HTR-8/SVneo (cell line): Measurements from ENCODE around the gene FER.
"Not testable (repeated sequence)": the region's sequence is repeated elsewhere in the genome, so short reads cannot be mapped to it uniquely, and the experiment has no call there.

ENCODE experiments used
- DNase-seq: peaks from one replicate; pipeline ENCODE4 v3.0.0; 2011; ENCODE audit warnings: low spot score, mixed read lengths; ENCODE audit not compliant: insufficient read length
- FAIRE-seq: peaks from 2 replicates; lab custom pipeline; 2011; peaks lifted over from hg19 to GRCh38; lab: Jason Lieb, UNC

Gene FER

DNA sequence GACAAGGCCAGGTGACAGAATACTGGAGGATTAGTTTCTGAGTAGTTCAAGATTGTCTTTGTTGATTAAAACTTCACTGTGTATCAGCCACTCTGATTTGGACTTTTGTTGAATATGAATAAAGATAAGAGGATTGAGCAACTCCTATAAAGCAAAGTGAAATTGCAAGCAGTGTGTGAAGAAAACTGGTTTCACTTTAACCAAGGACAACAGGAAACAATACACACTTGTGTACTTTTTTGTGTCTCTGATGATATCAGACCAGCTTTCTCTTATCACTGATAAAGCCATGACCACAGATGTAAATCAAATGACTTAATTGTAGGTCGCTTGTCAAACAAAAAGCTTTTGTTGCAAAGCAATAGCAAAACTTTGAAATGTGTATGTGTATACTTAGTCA, 268.6 kb downstream of the FER start:
- FAIRE-seq (no peak), DNase-seq (no peak)

DNA sequence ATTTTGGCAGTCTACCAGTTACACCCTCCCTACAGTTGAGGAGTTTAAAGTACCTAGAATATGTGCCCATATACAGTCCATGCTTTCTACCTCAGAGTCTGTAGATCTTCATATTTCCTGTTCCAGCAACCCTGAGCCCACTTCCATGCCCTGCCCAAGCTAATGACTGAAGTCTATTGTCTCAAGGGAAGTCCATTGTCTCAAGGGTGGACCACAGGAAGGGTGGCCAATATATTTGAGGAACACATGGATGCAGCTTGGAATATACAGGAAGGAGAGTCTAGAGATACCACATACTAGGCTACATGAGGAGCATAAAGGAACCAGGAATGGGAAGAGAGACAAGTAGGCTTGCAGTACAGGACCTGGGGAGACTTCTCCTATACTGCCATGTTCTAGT, 274.4 kb downstream of the FER start:
- FAIRE-seq (no peak), DNase-seq (no peak)

DNA sequence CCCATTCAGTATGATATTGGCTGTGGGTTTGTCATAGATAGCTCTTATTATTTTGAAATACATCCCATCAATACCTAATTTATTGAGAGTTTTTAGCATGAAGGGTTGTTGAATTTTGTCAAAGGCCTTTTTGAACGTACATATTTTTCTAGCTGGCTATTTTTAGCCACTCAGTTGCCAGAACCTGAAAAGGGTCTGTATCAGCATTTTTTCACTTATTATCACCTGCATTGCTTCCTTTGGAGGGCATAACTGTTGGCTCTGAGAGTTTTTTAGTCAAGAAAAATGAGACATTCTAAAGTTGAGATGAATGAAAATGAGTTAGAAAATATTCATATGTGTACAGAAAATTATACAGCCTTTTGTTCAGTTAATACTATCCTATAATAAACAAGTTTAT, 278.0 kb downstream of the FER start:
- DNase-seq, FAIRE-seq: not testable (repeated sequence)

DNA sequence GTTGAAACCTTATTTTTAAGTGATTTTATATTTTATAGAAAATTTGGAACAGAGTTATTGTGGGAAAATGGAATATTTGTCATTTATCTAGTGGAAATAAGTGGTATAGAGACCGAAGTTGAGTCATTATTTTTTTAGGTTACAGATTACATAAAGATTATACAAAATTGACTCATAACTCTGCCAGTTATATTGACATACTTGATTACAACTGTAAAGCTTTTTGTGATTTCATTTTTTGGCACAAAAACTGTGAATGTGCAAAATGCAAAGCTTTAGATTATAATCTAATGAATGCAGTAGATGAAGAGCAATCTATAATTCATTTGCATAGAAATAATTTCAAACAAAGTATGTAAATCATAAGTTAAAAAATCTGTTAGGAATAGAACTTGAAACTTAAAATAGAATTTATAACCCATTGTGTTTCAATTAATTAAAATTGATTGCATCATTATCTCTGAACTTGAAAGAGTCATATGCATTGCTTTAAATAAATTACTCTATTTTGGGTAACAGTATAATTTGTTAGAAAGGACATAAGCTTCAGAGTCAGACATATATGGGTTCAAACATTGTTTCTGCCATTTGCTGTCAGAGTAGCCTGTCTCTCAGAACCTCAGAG, 280.4 kb downstream of the FER start:
- FAIRE-seq (no peak), DNase-seq (no peak)

DNA sequence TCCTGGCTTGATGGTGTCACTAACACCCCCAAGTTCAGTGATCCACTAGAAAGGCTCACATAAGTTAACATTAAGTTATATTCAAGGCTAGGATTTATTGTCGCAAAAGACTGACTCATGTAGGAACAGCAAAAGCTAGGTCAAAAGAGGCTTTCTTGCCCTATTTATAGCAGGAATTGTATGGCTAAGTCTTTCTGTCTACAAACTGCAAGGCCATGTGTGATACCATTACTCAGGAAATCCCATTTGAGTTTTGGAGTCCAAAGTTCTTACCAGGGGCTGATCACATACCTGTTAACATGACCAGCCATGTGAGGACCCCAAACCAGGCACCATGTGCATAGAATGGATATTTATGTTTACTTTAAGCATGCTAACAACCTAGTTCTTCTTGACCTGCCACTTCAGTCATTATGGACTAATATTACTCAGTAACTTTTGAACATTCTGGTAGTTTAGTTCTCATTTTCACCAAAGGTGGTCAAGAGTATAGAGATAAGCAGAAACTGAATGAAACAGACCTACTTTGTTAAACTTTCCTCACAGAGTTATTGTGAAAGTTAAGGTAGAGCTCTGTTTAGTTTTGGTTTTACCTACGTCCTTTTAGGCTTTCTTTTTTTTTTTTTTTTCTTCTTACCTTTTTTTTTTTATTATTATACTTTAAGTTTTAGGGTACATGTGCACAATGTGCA, 281.1 kb downstream of the FER start:
- FAIRE-seq, result no peak

DNA sequence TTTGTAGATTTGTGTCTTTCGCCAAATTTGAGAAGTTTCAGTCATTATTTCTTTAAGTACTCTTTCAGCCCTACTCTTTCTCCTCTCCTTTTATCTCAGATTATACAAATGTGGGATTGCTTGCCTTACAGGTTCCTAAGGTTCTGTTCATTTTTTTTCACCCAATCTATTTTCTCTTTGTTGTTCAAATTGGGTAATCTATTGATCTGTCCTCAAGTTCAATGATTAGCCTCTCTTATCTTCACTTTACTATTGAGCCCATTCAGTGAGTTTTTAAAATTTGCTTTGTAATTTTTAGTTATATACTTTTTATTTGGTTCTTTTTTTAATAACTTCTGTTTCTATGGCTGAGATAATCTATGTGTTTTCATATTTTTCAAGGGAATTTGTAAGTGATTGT, 282.1 kb downstream of the FER start:
- DNase-seq (no peak), FAIRE-seq (no peak)

More for the DNA sequence above, 281.1 kb downstream of the FER start:
- DNase-seq, result no peak

DNA sequence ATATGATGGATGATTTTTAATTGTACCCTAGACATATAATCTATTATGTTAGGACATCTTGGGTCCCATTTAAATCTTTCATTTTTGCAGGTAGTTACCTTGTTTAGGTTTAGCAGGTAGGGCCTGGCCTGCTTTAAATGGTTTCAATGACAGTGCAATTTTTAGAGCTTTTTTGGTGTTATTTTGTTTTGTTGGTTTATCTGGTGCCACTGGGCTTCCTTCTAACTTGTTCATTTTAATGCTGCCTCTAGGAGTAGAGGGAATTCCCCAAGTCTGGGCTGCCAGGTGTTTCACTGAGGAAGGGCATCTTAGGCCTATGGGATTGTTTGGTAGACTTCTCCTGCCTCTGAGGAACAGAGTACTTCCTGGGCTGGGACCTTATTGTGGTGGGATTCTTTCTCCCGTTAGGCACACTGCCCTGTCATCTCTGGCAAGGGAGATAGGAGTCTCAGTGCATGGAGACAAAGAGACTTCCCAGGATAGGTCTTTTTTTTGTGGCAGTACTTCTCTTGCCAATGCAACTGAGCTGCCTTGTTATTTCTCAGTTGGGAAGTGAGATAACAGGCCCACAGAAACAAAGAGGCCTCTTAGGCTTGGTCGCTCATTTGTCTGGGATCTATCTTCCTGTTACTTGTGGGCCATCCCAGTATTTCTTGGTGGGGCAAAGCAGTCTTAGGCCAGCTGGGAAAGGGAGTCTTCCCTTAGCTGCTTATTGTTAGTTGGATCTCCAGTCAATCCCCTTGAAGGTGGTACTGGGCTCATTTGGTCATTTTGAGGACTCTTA, 282.9 kb downstream of the FER start:
- DNase-seq (no peak), FAIRE-seq (no peak)

DNA sequence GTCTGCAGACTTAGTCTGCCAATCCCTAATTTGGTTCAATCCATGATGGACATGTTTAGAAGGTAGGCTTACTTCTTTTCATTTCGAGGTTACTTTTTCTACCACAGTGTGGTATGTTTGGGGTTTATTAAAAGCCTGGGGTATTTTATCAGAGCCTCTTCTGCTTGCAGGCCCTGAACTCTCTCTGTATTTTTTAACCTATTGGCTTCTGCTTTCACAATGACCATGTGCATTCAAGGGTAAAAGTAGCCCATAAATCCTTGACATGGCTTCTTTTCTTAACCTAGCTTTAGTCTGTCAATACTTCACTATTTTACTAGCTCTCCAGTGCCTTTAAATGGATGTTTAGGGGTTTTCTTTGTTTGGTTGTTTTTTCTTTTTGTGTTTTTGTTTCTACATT, 286.6 kb downstream of the FER start:
- FAIRE-seq (no peak), DNase-seq (no peak)

DNA sequence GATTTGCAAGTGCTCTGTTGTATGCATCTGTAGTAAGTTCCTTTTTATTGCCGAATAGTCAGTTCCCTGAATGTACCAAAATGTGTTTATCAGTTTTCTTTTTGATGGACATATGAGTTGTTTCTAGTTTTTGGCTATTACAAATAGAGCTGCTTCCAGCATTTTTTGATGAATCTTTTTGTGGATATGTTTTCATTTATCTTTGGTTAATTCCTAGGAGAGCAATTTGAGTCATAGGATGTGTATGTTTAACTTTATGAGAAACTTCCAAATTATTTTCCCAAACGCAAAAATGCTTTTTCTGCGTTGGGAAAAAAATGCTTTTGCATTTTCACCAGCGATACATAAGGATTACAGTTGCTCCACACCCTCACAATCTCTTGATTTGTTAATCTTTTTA, 287.7 kb downstream of the FER start:
- DNase-seq (no peak), FAIRE-seq (no peak)

DNA sequence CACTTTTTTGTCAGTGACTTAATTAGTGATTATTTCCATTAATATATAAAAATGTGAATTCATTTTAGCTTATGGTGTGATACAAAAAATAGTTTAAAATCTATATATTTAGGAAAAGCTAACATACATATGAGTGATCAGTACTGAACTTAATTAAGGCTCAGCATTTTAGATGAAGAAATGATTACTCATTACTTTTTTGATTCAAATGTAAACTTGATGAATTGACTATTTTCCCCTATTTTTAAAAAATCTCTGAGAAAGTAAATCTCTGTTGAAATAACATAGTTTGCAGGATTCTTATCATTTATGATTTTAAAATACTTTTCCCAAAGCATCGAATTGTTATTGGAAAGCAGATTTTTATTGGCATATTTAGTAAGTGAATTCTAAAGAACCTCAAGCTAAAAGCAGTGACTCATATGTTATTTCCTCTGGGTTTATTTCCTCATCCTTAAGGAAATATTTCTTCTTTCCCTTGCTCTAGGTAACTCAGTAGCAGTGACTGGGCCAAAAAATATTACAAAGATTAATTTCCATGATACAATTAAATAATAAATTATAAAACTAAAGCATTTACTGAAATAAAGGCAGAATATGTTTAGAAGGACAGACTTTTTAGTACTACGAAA, 290.6 kb downstream of the FER start:
- DNase-seq (no peak), FAIRE-seq (no peak)

DNA sequence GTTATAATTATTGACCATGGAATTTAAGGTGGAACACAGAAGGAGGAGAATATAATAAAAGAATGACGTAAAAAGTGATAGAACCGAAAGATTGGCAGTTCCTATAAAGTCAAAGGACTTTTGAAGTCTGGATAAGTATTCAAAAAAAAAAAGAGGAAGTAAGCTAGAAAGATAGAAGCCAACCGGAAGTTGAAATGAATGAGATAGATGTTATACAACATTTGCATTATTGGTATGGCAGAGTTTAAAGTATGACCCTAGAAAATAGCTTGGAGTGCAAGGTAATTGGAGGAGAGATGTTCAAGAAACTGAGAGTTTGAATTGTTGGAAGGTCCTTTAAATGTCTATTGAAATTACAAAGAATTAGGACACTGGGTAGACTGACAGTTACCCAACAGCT, 293.6 kb downstream of the FER start:
- FAIRE-seq (no peak), DNase-seq (no peak)

DNA sequence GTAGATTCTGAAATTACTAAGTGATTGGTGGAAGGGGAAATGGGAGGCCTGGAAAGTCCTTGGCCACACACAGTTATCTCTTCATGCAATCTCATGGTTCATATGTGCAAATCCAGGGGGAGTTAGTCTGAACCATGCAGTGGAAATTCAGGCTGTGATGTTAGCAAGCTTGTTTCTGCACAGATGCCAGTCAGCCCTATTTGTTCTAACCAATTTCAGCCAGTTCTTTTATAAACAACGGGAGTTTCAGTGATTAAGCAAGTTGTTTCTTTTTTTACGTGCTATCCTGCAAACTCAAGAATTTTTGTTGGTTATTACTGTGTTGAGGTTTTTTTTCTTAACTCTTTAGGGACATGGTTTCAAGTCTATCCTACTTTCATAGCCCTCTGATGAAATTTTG, 298.0 kb downstream of the FER start:
- no peak for DNase-seq
- no peak for FAIRE-seq

DNA sequence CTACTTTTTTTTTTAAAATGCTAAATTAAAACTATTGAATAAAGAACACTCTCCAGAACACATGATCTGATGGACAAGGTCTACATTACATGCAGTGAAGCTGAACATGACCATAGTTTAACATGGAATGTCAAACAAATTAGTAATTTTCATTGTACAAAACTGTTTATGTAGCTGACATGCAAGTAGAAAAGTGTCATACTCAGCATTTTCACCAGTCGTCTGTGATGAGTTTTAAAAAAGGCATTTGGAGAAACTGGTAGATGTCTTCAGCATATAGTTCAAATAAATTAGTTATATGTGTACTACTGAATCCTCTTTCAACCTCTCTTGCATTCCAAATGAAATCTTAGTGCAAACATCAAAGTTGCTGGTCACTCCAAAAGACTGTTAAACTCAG, 301.9 kb downstream of the FER start:
- FAIRE-seq (no peak), DNase-seq (no peak)

DNA sequence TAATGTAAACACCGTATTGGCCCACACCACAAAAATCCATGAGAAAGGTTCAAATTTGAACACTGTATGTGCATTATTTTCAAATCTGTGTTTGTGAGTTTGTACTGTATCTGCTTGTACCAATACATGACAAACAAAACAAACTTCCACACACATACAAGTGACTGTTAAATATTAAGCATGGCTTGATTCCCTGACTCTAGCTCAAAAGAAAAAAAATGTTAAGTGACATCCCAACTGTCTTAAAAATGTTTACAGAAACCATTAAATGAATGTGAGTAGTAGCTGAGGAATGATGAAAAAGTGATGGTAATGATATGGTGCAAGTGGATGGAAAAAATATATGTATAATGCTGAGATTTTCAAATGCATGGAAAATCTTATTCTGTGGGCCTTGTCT, 302.6 kb downstream of the FER start:
- DNase-seq, FAIRE-seq: not testable (repeated sequence)

DNA sequence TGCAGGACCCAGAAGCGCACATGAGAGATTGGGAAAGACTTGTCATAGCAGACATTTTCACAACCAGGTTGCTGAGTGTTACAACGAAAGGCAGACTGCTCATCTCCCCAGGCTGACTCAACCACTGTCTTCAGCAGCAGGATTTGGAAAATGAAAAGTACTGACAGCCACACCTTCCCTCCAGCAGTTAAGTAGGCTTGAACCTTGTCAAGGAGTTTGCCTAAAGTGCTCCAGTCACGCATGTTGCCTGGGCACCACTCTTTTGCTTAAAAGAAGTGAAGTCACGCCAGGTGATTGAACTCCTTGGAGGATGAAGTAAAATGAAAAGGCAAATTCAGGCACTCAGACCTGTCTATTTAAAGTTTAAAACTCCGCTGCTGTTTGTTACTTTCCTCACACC, 304.5 kb downstream of the FER start:
- FAIRE-seq, DNase-seq: not testable (repeated sequence)

DNA sequence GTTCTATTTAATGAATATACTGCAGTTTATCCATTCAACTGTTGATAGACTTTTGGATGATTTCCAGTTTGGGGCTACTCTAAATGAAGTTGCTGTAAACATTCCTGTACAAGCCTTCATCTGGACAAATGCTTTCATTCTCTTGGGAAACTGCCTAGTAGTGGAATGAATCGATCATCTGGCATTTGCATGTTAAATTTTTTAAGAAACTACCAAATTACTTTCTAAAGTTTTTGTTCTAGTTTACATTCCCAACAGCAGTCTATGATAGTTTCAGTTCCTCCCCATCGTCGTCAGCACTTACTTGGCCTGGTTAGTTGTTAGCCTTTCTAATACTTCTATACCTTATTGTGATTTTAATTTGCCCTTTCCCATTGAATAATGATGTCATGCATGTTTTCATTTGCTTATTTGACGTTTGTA, 306.3 kb downstream of the FER start:
- DNase-seq (no peak), FAIRE-seq (no peak)

DNA sequence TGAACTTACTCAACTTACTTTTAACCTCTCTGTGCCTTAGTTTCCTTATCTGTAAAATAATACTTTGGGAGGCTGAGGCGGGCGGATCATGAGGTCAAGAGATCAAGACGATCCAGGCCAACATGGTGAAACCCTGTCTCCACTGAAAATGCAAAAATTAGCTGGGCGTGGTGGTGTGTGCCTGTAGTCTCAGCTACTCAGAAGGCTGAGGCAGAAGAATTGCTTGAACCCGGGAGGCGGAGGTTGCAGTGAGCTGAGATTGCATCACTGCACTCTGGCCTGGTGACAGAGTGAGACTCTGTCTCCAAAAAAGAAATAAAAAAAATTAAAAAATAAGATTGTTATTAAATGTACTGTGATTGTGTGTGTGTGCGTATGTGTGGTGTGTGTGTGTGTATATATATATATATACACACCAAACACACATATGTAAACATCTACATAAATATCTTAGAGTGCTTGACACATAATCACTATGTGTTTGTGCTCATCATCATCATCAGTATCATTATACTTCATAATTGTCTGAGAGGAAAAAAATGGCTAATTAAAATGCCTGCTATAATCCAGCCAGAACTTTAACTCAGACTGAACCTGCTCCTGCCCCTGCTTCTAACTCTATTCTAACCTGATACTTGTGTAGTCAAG, 312.8 kb downstream of the FER start:
- no peak for FAIRE-seq
- no peak for DNase-seq

DNA sequence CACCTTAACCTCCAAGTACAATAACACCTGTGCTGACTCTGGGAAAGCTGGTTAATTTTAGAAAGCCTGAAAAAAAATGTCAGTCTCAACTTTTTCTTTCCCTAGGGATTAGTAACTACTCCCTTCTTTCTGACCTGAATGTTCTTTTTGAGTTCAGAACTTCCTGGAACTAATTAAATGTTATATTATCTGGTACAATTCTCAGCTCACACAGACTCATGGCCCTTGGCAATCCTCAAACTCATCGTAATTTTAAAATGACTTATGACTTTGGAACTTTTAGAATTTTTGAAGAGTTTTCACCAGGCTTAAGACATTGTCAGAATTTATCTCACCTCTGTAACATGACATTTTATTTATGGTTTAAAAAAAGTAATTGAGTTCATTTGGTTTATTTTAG, 315.0 kb downstream of the FER start:
- DNase-seq (no peak), FAIRE-seq (no peak)

DNA sequence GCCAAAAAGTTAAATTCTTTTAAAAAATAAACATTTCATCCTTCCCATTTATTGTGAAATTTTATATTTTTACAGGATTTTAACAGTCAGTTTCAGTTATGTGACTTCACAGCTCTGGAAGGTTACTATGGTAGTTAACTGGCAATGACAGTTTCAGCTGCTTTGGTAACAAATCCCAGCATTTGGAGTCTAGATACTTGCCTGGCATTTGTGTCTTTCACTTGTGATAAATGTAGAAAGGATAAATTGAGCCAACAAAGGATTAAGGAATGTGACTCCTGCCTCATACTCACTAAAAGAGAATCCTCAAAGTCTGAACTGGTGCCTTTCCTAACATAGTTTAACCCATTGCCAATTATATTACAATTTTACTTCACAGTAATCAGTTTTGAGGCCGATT, 315.5 kb downstream of the FER start:
- FAIRE-seq (no peak), DNase-seq (no peak)

DNA sequence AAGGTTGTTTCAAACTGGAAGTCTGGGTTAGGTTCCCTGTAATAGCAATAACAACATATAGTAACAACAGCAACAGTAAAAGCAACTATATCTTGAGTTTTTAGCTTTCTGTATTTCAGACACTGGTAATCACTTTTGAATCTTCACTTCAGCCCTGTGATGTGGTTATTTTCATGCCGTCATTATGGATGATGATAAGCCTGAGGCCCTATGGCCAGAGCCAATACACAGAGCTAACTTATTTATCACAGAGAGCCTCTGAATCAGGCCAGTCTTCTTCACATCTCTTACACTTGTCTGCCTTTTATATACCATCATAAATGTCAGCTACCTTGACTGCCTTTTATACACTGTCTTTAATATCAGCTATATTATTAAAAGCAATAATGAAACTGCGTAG, 329.0 kb downstream of the FER start:
- FAIRE-seq (no peak), DNase-seq (no peak)
